Pancreas (tissue), 10 donors: ENCODE data around the gene ZBTB9. TPM values are rescaled to one million over a fixed set of nuclear protein-coding genes. Genes with fewer than 3 reads are reported as not detected.

Experiments used
- ATAC-seq, 4 donors: fragments of 200-7000 bp; cut with Tn5 transposase; one replicate each; pipeline versions ENCODE4 v1.8.0 to v1.9.1; 2020; ENCODE audit warnings: mild to moderate bottlenecking in 4 of 4, moderate library complexity in 4 of 4
- DNase-seq, 6 donors: peaks; one replicate each; pipeline ENCODE4 v3.0.0-alpha.2; 2020
- FAIRE-seq: peaks from 2 replicates; lab custom pipeline; 2012; peaks lifted over from hg19 to GRCh38; lab: Jason Lieb, UNC
- H3K27ac ChIP-seq, 4 donors: fragments of 200-600 bp; sonication (generic); 1 replicate in 3 of 4; 2 replicates in 1 of 4; pipeline versions ENCODE4 v1.5.0 to v1.8.0; 2020
- H3K27me3 ChIP-seq, 4 donors: fragments of 200-600 bp; one replicate each; pipeline ENCODE4 v1.8.0; 2021
- H3K36me3 ChIP-seq, 3 donors: fragments of 200-600 bp; sonication (generic) in 1 of 3; one replicate each; pipeline versions ENCODE4 v1.5.0 to v1.8.0; 2020 to 2021
- H3K4me1 ChIP-seq, 3 donors: fragments of 200-600 bp; one replicate each; pipeline ENCODE4 v1.8.0; 2021
- H3K4me3 ChIP-seq, 4 donors: fragments of 200-600 bp; sonication (generic) in 2 of 4; one replicate each; pipeline versions ENCODE4 v1.5.0 to v1.8.0; 2020 to 2021
- H3K9me3 ChIP-seq, 4 donors: fragments of 200-600 bp; one replicate each; pipeline ENCODE4 v1.8.0; 2021
- WGBS, 2 donors: extraction: QIAGEN DNeasy Blood & Tissue Kit; methylation state at CpG; one replicate each; pipeline ENCODE4 v1.1.7; 2013; 5-methylcytosine and 5-hydroxymethylcytosine counted together
- intact Hi-C, 3 donors: fragments of 100-400 bp; cut with DNase I; formaldehyde crosslinking; loops; one replicate each; pipeline versions ENCODE4 v1.11.1 to v1.14.2; 2022
- polyA plus RNA-seq, 2 donors: library from polyadenylated mRNA; stranded (reverse); fragments of 200-250 nt; gene quantifications; one replicate each; pipeline ENCODE4 v1.2.3, GENCODE V29; 2013
- total RNA-seq, 6 donors: library from RNA; stranded (reverse); fragmentation: NEBNext Ultra II Directional in 4 of 6; extraction: Animal tissue kit (Norgen Biotek cat#: 25700) in 4 of 6; gene quantifications; one replicate each; pipeline versions ENCODE4 v1.2.1 to v1.2.4, GENCODE V29; 2021 to 2023
- TF ChIP-seq, protein P1 (sequence below), 4 donors: fragments of 200-600 bp; sonication (generic) in 3 of 4; IDR thresholded peaks; one replicate each; pipeline versions ENCODE4 v1.5.0 to v1.8.0; 2021; ENCODE audit warnings: antibody characterized with exemption in 4 of 4
- donor health status: healthy with polysubstance abuse.
- donor health status: DM: no; HTN: no; CAD: no; lungs with moderate emphysema.
- donor health status: DM: no; HTN: no; CAD: no.
- donor health status: control.
- donor health status: control.
- donor health status: Bipolar disorder and iron deficiency.
- donor health status: DM: yes; HTN: yes; CAD: no.
- donor health status: DM: no; HTN: no; CAD: no.
- donor health status: DM: no; HTN: no; CAD: no.
- donor health status: DM: yes; HTN: yes; CAD: no.

Gene ZBTB9
- total and polyA plus RNA-seq, 8 donors, result 1.7 to 4.7 (median 3.5) TPM

DNA sequence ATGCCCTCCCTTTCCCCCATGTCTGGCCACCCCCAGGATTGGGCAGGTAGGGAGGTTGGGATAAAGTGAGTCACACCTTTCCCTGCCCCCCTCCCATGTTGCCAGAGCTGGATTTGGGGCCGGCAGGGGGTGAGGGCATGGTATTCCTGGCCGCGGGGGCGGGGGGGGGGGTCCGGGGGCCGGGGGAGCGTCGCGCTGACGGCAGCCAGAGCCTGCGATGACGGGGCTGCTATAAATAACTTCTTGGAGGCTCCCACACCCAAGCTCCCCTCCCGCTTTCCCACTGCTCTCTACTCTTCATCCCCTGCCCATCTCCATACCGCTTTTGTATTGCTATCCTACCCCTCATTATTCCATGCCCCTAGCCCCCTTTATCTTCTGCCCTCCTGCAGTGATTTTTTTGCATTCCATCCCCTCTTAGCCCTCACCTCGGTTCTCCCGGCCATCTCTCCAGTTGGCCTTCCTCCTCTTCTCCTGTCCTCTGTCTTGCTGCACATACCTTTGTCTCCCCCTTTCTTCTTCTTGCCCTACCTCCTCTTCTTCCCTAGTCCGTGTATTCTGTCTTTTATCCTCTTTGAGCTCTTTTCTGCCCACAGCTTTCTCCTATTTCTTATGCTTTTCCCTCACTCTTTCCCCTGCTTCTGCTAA is 20.7 kb upstream of the ZBTB9 start:
- no peak for FAIRE-seq
- WGBS, 2 donors, result 54 to 55% methylated on average over 10 to 16 of the region's 17 CpGs

DNA sequence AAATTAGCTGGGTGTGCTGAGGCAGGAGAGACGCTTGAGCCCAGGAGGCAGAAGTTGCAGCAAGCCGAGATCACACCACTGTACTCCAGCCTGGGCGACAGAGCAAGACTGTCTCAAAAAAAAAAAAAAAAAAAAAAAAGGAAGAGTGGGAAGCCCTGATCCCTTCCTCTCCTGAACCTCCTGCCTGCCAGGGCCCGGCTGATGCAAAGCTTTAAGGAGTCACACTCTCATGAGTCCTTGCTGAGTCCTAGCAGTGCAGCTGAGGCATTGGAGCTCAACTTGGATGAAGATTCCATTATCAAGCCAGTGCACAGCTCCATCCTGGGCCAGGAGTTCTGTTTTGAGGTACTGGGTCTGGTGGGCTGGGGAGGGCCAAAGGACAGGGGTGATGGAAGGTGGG is 19.4 kb upstream of the ZBTB9 start:
- no peaks in the 10 kb centered on the region for H3K9me3 ChIP-seq
- intact Hi-C loops, result no loop called here
- no peak overlapping the region for H3K27ac ChIP-seq
- no peaks in the 10 kb centered on the region for H3K4me1 ChIP-seq
- DNase-seq (no peak), FAIRE-seq (no peak), ATAC-seq (no peak)
- 83 to 94% methylated on average over 4 of the region's 4 CpGs for WGBS, 2 donors
- H3K4me3 ChIP-seq, result no peak overlapping the region
- peaks cover 0 to 3% (median 0%) of the 10 kb centered on the region in 3 donors for H3K36me3 ChIP-seq
- TF ChIP-seq, protein P1, sequence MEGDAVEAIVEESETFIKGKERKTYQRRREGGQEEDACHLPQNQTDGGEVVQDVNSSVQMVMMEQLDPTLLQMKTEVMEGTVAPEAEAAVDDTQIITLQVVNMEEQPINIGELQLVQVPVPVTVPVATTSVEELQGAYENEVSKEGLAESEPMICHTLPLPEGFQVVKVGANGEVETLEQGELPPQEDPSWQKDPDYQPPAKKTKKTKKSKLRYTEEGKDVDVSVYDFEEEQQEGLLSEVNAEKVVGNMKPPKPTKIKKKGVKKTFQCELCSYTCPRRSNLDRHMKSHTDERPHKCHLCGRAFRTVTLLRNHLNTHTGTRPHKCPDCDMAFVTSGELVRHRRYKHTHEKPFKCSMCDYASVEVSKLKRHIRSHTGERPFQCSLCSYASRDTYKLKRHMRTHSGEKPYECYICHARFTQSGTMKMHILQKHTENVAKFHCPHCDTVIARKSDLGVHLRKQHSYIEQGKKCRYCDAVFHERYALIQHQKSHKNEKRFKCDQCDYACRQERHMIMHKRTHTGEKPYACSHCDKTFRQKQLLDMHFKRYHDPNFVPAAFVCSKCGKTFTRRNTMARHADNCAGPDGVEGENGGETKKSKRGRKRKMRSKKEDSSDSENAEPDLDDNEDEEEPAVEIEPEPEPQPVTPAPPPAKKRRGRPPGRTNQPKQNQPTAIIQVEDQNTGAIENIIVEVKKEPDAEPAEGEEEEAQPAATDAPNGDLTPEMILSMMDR (IDR thresholded peaks at IDR 0.05), result no peak
- H3K27me3 ChIP-seq, result no peaks in the 10 kb centered on the region

More for the DNA sequence above, 20.7 kb upstream of the ZBTB9 start:
- Histone ChIP-seq H3K27ac (no peak overlapping the region), H3K36me3 (peaks cover 0 to 3% (median 0%) of the 10 kb centered on the region in 3 donors), H3K4me1 (no peaks in the 10 kb centered on the region), H3K4me3 (no peak overlapping the region), H3K9me3 (no peaks in the 10 kb centered on the region), H3K27me3 (no peaks in the 10 kb centered on the region)
- intact Hi-C loops, result no loop called here
- DNase-seq (no peak), ATAC-seq (no peak)
- TF ChIP-seq, protein P1 (IDR thresholded peaks at IDR 0.05), result no peak

GRCh38 chr6:33437666-33438065 is 16.7 kb upstream of the ZBTB9 start:
- DNase-seq (no peak), FAIRE-seq (no peak), ATAC-seq (no peak)
- Histone ChIP-seq H3K9me3 (no peaks in the 10 kb centered on the region), H3K4me3 (no peak overlapping the region), H3K4me1 (no peaks in the 10 kb centered on the region), H3K36me3 (peaks cover 0 to 3% (median 0%) of the 10 kb centered on the region in 3 donors), H3K27ac (no peak overlapping the region), H3K27me3 (no peaks in the 10 kb centered on the region)
- TF ChIP-seq, protein P1 (IDR thresholded peaks at IDR 0.05), result no peak
- intact Hi-C loops, result no loop called here
- 90 to 96% methylated on average over 18 of the region's 18 CpGs for WGBS, 2 donors

GRCh38 chr6:33438978-33439594 is 15.3 kb upstream of the ZBTB9 start:
- TF ChIP-seq, protein P1 (IDR thresholded peaks at IDR 0.05), result no peak
- Histone ChIP-seq H3K4me3 (no peak overlapping the region), H3K36me3 (peaks cover 0 to 3% (median 0%) of the 10 kb centered on the region in 3 donors), H3K27ac (no peak overlapping the region), H3K9me3 (no peaks in the 10 kb centered on the region), H3K27me3 (no peaks in the 10 kb centered on the region), H3K4me1 (no peaks in the 10 kb centered on the region)
- FAIRE-seq, result no peak
- no peak for ATAC-seq
- no peak for DNase-seq
- WGBS, 2 donors, result 95% methylated on average over 3 of the region's 3 CpGs
- intact Hi-C loops, result no loop called here
